ENCODE data around the gene PSMB7. TPM values are rescaled to one million over a fixed set of nuclear protein-coding genes. Genes with fewer than 3 reads are reported as not detected.

The PSMB7 gene
- total RNA-seq, 1 experiment from 2014 or later: 216 TPM

GRCh38 chr9:124354346-124355038, 60.8 kb downstream of the PSMB7 start:
- CTCF ChIA-PET: no interaction called here
- no TSS peak for BruUV-seq (replicated peaks)
- Mint-ChIP-seq H3K4me3 (ENCODE audit: unreplicated experiment) (no peak overlapping the region), H3K27ac (ENCODE audit: unreplicated experiment) (no peak overlapping the region), H3K27me3 (ENCODE audit: insufficient read depth, unreplicated experiment) (no peaks in the 10 kb centered on the region), H3K36me3 (ENCODE audit: insufficient read depth, unreplicated experiment) (peaks cover 78% of the 10 kb centered on the region), H3K9me3 (ENCODE audit: unreplicated experiment) (no peaks in the 10 kb centered on the region), H3K4me1 (ENCODE audit: low read depth, unreplicated experiment) (no peaks in the 10 kb centered on the region)
- TF ChIP-seq CTCF (IDR thresholded peaks at IDR 0.05; ENCODE audit: insufficient read depth in 1 of 2, low read depth in 1 of 2, low read length in 1 of 2, severe bottlenecking in 1 of 2, unreplicated experiment in 1 of 2): no peak
- intact Hi-C loops (cut with micrococcal nuclease; ENCODE audit: unreplicated experiment): no loop called here
- no peaks in the 10 kb centered on the region for H3K9me3 ChIP-seq
- DNase-seq: no peak
- H3K4me1 ChIP-seq: no peaks in the 10 kb centered on the region
- peaks cover 12% of the 10 kb centered on the region for H3K36me3 ChIP-seq (ENCODE audit: control insufficient read depth, insufficient read depth, low read length)
- no peak overlapping the region for H3K4me3 ChIP-seq (ENCODE audit: low read depth, low read length)
- POLR2A ChIA-PET: no interaction called here
- H3K27me3 ChIP-seq (replicated peaks; ENCODE audit: control insufficient read depth, insufficient read depth, low read length): no peaks in the 10 kb centered on the region

DNA sequence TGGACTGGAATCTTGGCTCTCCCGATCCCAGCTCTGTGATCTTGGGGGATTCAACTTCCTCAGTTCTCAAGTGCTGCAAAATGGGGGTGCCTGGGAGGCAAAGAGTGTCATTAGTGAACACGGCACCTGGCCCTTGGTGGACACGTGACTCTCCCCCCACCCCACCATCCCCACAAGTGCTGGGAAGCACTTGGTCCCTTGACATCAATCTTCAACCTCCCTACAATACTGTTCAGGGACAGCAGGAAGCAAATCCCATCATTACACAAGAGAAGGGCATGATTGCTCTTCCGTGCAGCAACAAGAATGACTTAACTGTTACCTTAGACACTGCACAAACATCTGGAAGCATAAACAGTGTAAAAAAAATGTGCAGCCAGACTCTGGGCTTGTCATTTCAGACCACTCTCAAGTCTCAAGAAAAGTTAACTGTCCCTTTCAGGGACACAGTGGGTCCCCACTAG, 61.4 kb downstream of the PSMB7 start:
- H3K4me1 ChIP-seq: no peaks in the 10 kb centered on the region
- H3K9me3 ChIP-seq: no peaks in the 10 kb centered on the region
- Mint-ChIP-seq H3K9me3 (ENCODE audit: unreplicated experiment) (no peaks in the 10 kb centered on the region), H3K4me3 (ENCODE audit: unreplicated experiment) (no peak overlapping the region), H3K4me1 (ENCODE audit: low read depth, unreplicated experiment) (no peaks in the 10 kb centered on the region), H3K36me3 (ENCODE audit: insufficient read depth, unreplicated experiment) (peaks cover 84% of the 10 kb centered on the region), H3K27ac (ENCODE audit: unreplicated experiment) (no peak overlapping the region), H3K27me3 (ENCODE audit: insufficient read depth, unreplicated experiment) (no peaks in the 10 kb centered on the region)
- ChIA-PET CTCF (no interaction called here), POLR2A (no interaction called here)
- TF ChIP-seq CTCF (IDR thresholded peaks at IDR 0.05; ENCODE audit: insufficient read depth in 1 of 2, low read depth in 1 of 2, low read length in 1 of 2, severe bottlenecking in 1 of 2, unreplicated experiment in 1 of 2): no peak
- no TSS peak for BruUV-seq (replicated peaks)
- peaks cover 12% of the 10 kb centered on the region for H3K36me3 ChIP-seq (ENCODE audit: control insufficient read depth, insufficient read depth, low read length)
- DNase-seq: peak in 1 of 2 experiments; percentile 20
- H3K27me3 ChIP-seq (replicated peaks; ENCODE audit: control insufficient read depth, insufficient read depth, low read length): no peaks in the 10 kb centered on the region
- H3K4me3 ChIP-seq (ENCODE audit: low read depth, low read length): no peak overlapping the region
- intact Hi-C loops (cut with micrococcal nuclease; ENCODE audit: unreplicated experiment): no loop called here

- H3K36me3 ChIP-seq (ENCODE audit: control insufficient read depth, insufficient read depth, low read length): peaks cover 12% of the 10 kb centered on the region
- CTCF ChIA-PET: no interaction called here
Observed at GRCh38 chr9:124353166-124353768, 62.0 kb downstream of the PSMB7 start.

More at GRCh38 chr9:124353166-124353768, 62.0 kb downstream of the PSMB7 start:
- Mint-ChIP-seq H3K36me3 (ENCODE audit: insufficient read depth, unreplicated experiment) (peaks cover 90% of the 10 kb centered on the region), H3K27ac (ENCODE audit: unreplicated experiment) (no peak overlapping the region), H3K4me1 (ENCODE audit: low read depth, unreplicated experiment) (no peaks in the 10 kb centered on the region), H3K9me3 (ENCODE audit: unreplicated experiment) (no peaks in the 10 kb centered on the region), H3K27me3 (ENCODE audit: insufficient read depth, unreplicated experiment) (no peaks in the 10 kb centered on the region), H3K4me3 (ENCODE audit: unreplicated experiment) (no peak overlapping the region)
- no peaks in the 10 kb centered on the region for H3K27me3 ChIP-seq (replicated peaks; ENCODE audit: control insufficient read depth, insufficient read depth, low read length)
- POLR2A ChIA-PET: no interaction called here
- H3K9me3 ChIP-seq: no peaks in the 10 kb centered on the region
- H3K4me3 ChIP-seq (ENCODE audit: low read depth, low read length): no peak overlapping the region
- intact Hi-C loops (cut with micrococcal nuclease; ENCODE audit: unreplicated experiment): no loop called here
- no TSS peak for BruUV-seq (replicated peaks)
- H3K4me1 ChIP-seq: no peaks in the 10 kb centered on the region
- TF ChIP-seq CTCF (IDR thresholded peaks at IDR 0.05; ENCODE audit: insufficient read depth in 1 of 2, low read depth in 1 of 2, low read length in 1 of 2, severe bottlenecking in 1 of 2, unreplicated experiment in 1 of 2): no peak
- DNase-seq: peak in 1 of 2 experiments; percentile 17
